H9 (cell line): ENCODE results near the gene SOCS3. TPM values are rescaled to one million over a fixed set of nuclear protein-coding genes. Genes with fewer than 3 reads are reported as not detected.

ENCODE experiments used
- DNase-seq: peaks from one replicate; pipeline ENCODE4 v3.0.0-alpha.2; 2017
- H2AFZ ChIP-seq: one replicate; pipeline ENCODE4 v1.6.1; 2013; ENCODE audit warnings: mild to moderate bottlenecking, low read length, control low read depth, moderate library complexity
- H2AK5ac ChIP-seq: 2 replicates; pipeline ENCODE4 v1.6.1; 2013; ENCODE audit warnings: low read length, control low read depth, mixed read lengths; ENCODE audit not compliant: insufficient read length
- H2BK120ac ChIP-seq: one replicate; pipeline ENCODE4 v1.6.1; 2013; ENCODE audit warnings: low read depth, mild to moderate bottlenecking, low read length, control low read depth, inconsistent platforms; ENCODE audit not compliant: poor library complexity, severe bottlenecking
- H2BK12ac ChIP-seq: 2 replicates; pipeline ENCODE4 v1.6.1; 2013; ENCODE audit warnings: low read length, control low read depth, mixed read lengths, low read depth; ENCODE audit not compliant: insufficient read length
- H2BK15ac ChIP-seq: 2 replicates; pipeline ENCODE4 v1.6.1; 2013; ENCODE audit warnings: low read depth, low read length, control low read depth
- H2BK20ac ChIP-seq: one replicate; pipeline ENCODE4 v1.6.1; 2013; ENCODE audit warnings: low read depth, mild to moderate bottlenecking, low read length, control low read depth, inconsistent platforms; ENCODE audit not compliant: poor library complexity, severe bottlenecking
- H2BK5ac ChIP-seq: 2 replicates; pipeline ENCODE4 v1.6.1; 2013; ENCODE audit warnings: low read length, control low read depth, mixed read lengths; ENCODE audit not compliant: insufficient read length
- H3K14ac ChIP-seq: 2 replicates; pipeline ENCODE4 v1.6.1; 2013; ENCODE audit warnings: low read length, control low read depth; ENCODE audit not compliant: insufficient read depth
- H3K18ac ChIP-seq: 2 replicates; pipeline ENCODE4 v1.6.1; 2013; ENCODE audit warnings: low read depth, mild to moderate bottlenecking, mixed read lengths, low read length, control low read depth; ENCODE audit not compliant: insufficient read length
- H3K23ac ChIP-seq: 2 replicates; pipeline ENCODE4 v1.6.1; 2013; ENCODE audit warnings: low read length, control low read depth, mixed read lengths, low read depth; ENCODE audit not compliant: insufficient read length
- H3K23me2 ChIP-seq: 2 replicates; pipeline ENCODE4 v1.6.1; 2013; ENCODE audit warnings: low read depth, mild to moderate bottlenecking, mixed read lengths, low read length, control low read depth; ENCODE audit not compliant: insufficient read length, poor library complexity, severe bottlenecking
- H3K27ac ChIP-seq: 2 replicates; pipeline ENCODE4 v1.5.1; 2013; ENCODE audit warnings: low read length, control low read depth, mixed read lengths, low read depth; ENCODE audit not compliant: insufficient read length
- H3K27me3 ChIP-seq: 2 replicates; pipeline ENCODE4 v1.6.1; 2013; ENCODE audit warnings: low read length, control low read depth, inconsistent platforms; ENCODE audit not compliant: insufficient read depth
- H3K4ac ChIP-seq: 2 replicates; pipeline ENCODE4 v1.6.1; 2013; ENCODE audit warnings: low read depth, mild to moderate bottlenecking, control low read depth, inconsistent platforms, low read length, moderate library complexity
- H3K4me1 ChIP-seq: 2 replicates; pipeline ENCODE4 v1.6.1; 2013; ENCODE audit warnings: low read length, control low read depth, inconsistent platforms; ENCODE audit not compliant: insufficient read depth
- H3K4me2 ChIP-seq: 2 replicates; pipeline ENCODE4 v1.6.1; 2013; ENCODE audit warnings: low read length, control low read depth, mixed read lengths; ENCODE audit not compliant: insufficient read length, insufficient read depth
- H3K56ac ChIP-seq: 2 replicates; pipeline ENCODE4 v1.6.1; 2013; ENCODE audit warnings: low read depth, mild to moderate bottlenecking, mixed read lengths, low read length, control low read depth; ENCODE audit not compliant: insufficient read length
- H3K79me1 ChIP-seq: 2 replicates; pipeline ENCODE4 v1.6.1; 2013; ENCODE audit warnings: low read depth, mild to moderate bottlenecking, moderate library complexity, low read length, control low read depth, inconsistent platforms; ENCODE audit not compliant: insufficient read depth, poor library complexity, severe bottlenecking
- H3K79me2 ChIP-seq: 2 replicates; pipeline ENCODE4 v1.6.1; 2013; ENCODE audit warnings: low read length, control low read depth, inconsistent platforms; ENCODE audit not compliant: insufficient read depth
- H3K9ac ChIP-seq: 2 replicates; pipeline ENCODE4 v1.6.1; 2013; ENCODE audit warnings: low read length, control low read depth, mixed read lengths; ENCODE audit not compliant: insufficient read length; ENCODE audit errors: extremely low read depth
- H3K9me3 ChIP-seq: one replicate; pipeline ENCODE4 v1.6.1; 2013; ENCODE audit warnings: low read depth, low read length, inconsistent platforms; ENCODE audit not compliant: control insufficient read depth
- H3T11ph ChIP-seq: one replicate; pipeline ENCODE4 v1.6.1; 2013; ENCODE audit warnings: mild to moderate bottlenecking, low read length, control low read depth, inconsistent platforms
- H4K20me1 ChIP-seq: one replicate; pipeline ENCODE4 v1.6.1; 2013; ENCODE audit not compliant: control insufficient read depth, insufficient read length, insufficient read depth
- H4K5ac ChIP-seq: 2 replicates; pipeline ENCODE4 v1.6.1; 2013; ENCODE audit warnings: low read depth, mild to moderate bottlenecking, mixed read lengths, low read length, control low read depth; ENCODE audit not compliant: insufficient read length
- H4K8ac ChIP-seq: replicated peaks from 2 replicates; pipeline ENCODE4 v1.6.1; 2013; ENCODE audit warnings: low read length, control low read depth, mixed read lengths, low read depth; ENCODE audit not compliant: insufficient read length
- H4K91ac ChIP-seq: 2 replicates; pipeline ENCODE4 v1.6.1; 2013; ENCODE audit warnings: low read depth, mild to moderate bottlenecking, moderate library complexity, mixed read lengths, low read length, control low read depth; ENCODE audit not compliant: insufficient read length
- H3K27ac Mint-ChIP-seq, 3 experiments: 2 replicates in 2 of 3; 3 replicates in 1 of 3; pipeline ENCODE4 v1.8.0; 2020 to 2021; ENCODE audit warnings: mixed read lengths in 3 of 3, mild to moderate bottlenecking in 1 of 3, moderate library complexity in 1 of 3
- H3K27me3 Mint-ChIP-seq: 2 replicates; pipeline ENCODE4 v1.8.0; 2021; ENCODE audit warnings: low read depth, mild to moderate bottlenecking, moderate library complexity, mixed read lengths
- H3K36me3 Mint-ChIP-seq, 3 experiments: 2 replicates in 2 of 3; 3 replicates in 1 of 3; pipeline ENCODE4 v1.8.0; 2020 to 2021; ENCODE audit warnings: low read depth in 3 of 3, mixed read lengths in 3 of 3; ENCODE audit not compliant: insufficient read depth in 1 of 3
- H3K4me1 Mint-ChIP-seq, 2 experiments: 2 replicates each; pipeline ENCODE4 v1.8.0; 2020; ENCODE audit warnings: mixed read lengths in 2 of 2
- H3K4me3 Mint-ChIP-seq, 2 experiments: 2 replicates in 1 of 2; 3 replicates in 1 of 2; pipeline ENCODE4 v1.8.0; 2020 to 2021; ENCODE audit warnings: mild to moderate bottlenecking in 2 of 2, mixed read lengths in 2 of 2, moderate library complexity in 1 of 2
- H3K9me3 Mint-ChIP-seq, 2 experiments: 2 replicates in 1 of 2; 3 replicates in 1 of 2; pipeline ENCODE4 v1.8.0; 2020; ENCODE audit warnings: mild to moderate bottlenecking in 2 of 2, mixed read lengths in 2 of 2, moderate library complexity in 1 of 2
- WGBS: extraction: QIAGEN DNeasy Blood & Tissue Kit; methylation state at CpG from one replicate; pipeline ENCODE4 v1.1.7; 2013; ENCODE audit warnings: missing lambda C conversion rate, low lambda C conversion rate, mixed read lengths; ENCODE audit not compliant: insufficient read length; ENCODE audit errors: extremely low coverage; 5-methylcytosine and 5-hydroxymethylcytosine counted together
- total RNA-seq: library from RNA; stranded (reverse); gene quantifications from 2 replicates; pipeline ENCODE4 v1.2.1, GENCODE V29; 2021
- TF ChIP-seq, protein P1 (sequence below): fragments of 200-600 bp; sonication (generic); conservative IDR thresholded peaks from 3 replicates; pipeline ENCODE4 v1.8.0; 2021; ENCODE audit warnings: antibody characterized with exemption, mild to moderate bottlenecking

The SOCS3 gene
- total RNA-seq, 1 experiment from 2014 or later = 9.5 TPM

DNA sequence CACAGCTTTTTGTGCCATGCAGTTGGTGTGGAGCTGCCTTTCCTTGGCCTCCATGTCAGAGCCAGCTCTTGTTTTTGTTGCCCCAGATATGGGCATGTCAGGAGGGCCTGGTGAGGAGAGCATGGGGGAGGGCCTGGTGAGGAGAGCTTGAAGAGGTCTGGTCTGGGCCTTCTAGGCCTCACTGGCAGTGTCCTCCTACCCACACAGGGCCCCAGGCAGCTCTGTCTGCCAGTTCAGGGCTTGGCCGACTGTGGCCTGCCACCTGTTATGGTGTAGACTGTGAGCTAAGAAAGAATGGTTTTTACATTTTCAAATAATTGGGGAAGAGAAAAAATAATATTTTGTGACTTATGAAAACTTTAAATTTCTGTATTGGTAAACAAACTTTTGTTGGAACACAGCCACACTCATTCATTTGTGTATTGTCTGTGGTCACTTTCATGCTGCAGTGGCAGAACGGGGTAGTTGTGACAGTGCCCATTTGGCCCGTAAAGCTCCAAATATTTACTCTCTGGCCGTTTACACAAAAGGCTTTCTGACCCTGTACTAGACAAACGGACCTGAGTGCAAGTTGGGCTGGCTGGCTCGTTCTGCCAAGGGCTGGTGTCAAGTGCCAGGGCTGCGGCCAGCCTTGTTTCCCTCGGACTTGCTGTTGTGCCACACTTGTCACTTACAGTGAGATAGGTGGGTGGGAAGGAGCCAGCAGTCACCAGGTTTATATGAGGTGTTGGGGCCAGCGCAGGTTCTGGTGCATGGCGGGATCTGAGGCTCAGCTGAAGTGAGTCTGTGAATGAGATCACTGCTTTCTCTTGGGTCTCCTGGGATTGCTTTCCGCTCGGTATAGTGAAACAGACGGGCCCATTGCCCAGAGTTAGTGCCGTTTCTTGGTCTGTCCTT, 36.8 kb upstream of the SOCS3 start:
- Mint-ChIP-seq H3K9me3 (no peaks in the 10 kb centered on the region), H3K27ac (peak overlapping the region in 1 of 3 experiments; percentile 89; a peak in 1 of 7 replicates), H3K4me3 (no peak overlapping the region), H3K27me3 (no peaks in the 10 kb centered on the region), H3K36me3 (peaks cover 50 to 82% (median 74%) of the 10 kb centered on the region in 3 experiments; a peak in 6 of 7 replicates), H3K4me1 (peaks cover 3 to 7% of the 10 kb centered on the region in 2 experiments; a peak in 1 of 4 replicates)
- Histone ChIP-seq H2AK5ac (no peak overlapping the region), H4K5ac (no peak overlapping the region), H4K91ac (no peak overlapping the region), H2BK5ac (no peak overlapping the region), H3T11ph (no peak overlapping the region), H3K79me2 (peaks cover 9% of the 10 kb centered on the region; the same call in 1 of the 2 replicates), H3K9me3 (no peaks in the 10 kb centered on the region), H2BK12ac (no peak overlapping the region), H3K23ac (no peak overlapping the region), H2AFZ (no peak overlapping the region), H4K8ac (no peak overlapping the region), H2BK120ac (no peak overlapping the region), H3K4me2 (no peak overlapping the region), H3K18ac (no peak overlapping the region), H3K4me1 (0 out of 2 replicates have a peak, but pooled peaks cover 5% of the 10 kb centered on the region), H3K9ac (no peak overlapping the region), H3K27me3 (no peaks in the 10 kb centered on the region), H3K23me2 (no peaks in the 10 kb centered on the region), H2BK20ac (no peak overlapping the region), H3K56ac (no peak overlapping the region), H2BK15ac (no peak overlapping the region), H4K20me1 (peaks cover 3% of the 10 kb centered on the region), H3K4ac (no peak overlapping the region), H3K14ac (no peak overlapping the region), H3K79me1 (peaks cover 4% of the 10 kb centered on the region), H3K27ac (no peak overlapping the region)
- no CpG with 5 or more reads among the region's 14 CpGs for WGBS
- no peak for DNase-seq
- TF ChIP-seq, protein P1, sequence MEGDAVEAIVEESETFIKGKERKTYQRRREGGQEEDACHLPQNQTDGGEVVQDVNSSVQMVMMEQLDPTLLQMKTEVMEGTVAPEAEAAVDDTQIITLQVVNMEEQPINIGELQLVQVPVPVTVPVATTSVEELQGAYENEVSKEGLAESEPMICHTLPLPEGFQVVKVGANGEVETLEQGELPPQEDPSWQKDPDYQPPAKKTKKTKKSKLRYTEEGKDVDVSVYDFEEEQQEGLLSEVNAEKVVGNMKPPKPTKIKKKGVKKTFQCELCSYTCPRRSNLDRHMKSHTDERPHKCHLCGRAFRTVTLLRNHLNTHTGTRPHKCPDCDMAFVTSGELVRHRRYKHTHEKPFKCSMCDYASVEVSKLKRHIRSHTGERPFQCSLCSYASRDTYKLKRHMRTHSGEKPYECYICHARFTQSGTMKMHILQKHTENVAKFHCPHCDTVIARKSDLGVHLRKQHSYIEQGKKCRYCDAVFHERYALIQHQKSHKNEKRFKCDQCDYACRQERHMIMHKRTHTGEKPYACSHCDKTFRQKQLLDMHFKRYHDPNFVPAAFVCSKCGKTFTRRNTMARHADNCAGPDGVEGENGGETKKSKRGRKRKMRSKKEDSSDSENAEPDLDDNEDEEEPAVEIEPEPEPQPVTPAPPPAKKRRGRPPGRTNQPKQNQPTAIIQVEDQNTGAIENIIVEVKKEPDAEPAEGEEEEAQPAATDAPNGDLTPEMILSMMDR = no peak
